ENCODE measurements around the gene NUTF2.
"Not testable (repeated sequence)": the region's sequence is repeated elsewhere in the genome, so short reads cannot be mapped to it uniquely, and the experiment has no call there.

Gene NUTF2

GRCh38 chr16:67841198-67841815 lies 5.4 kb upstream of the NUTF2 start:
- no peak for DNase-seq

- peak; percentile 87 to 93 for DNase-seq
Measured at GRCh38 chr16:67841816-67842508, 4.8 kb upstream of the NUTF2 start, which contains the start of gene THAP11. TSS of gene THAP11 (plus strand) at chr16:67842320. CDS start at chr16:67842555, 235 bp downstream.

GRCh38 chr16:67842509-67843342 lies 4.0 kb upstream of the NUTF2 start:
- DNase-seq: peak in 1 of 2 experiments; percentile 8

GRCh38 chr16:67843343-67843765 lies 3.4 kb upstream of the NUTF2 start:
- no peak for DNase-seq

- no peak for DNase-seq
Measured at GRCh38 chr16:67844497-67844896, 2.2 kb upstream of the NUTF2 start.

- peak in 1 of 2 experiments; percentile 1 for DNase-seq
Measured at GRCh38 chr16:67845291-67846062, 1.3 kb upstream of the NUTF2 start.

- no peak for DNase-seq
Measured at GRCh38 chr16:67846063-67846319, 742 bp upstream of the NUTF2 start.

- no peak for DNase-seq
Measured at GRCh38 chr16:67847064-67847861, 530 bp downstream of the NUTF2 start, which contains the start of gene CENPT. TSS of gene CENPT (minus strand) at chr16:67847693. CDS start at chr16:67833859, 13,834 bp downstream.

GRCh38 chr16:67848118-67848517 lies 1.4 kb downstream of the NUTF2 start:
- no peak for DNase-seq

GRCh38 chr16:67853670-67854069 lies 6.9 kb downstream of the NUTF2 start:
- no peak for DNase-seq

GRCh38 chr16:67855789-67856188 lies 9.1 kb downstream of the NUTF2 start:
- no peak for DNase-seq

- no peak for DNase-seq
Measured at GRCh38 chr16:67856927-67857546, 10.3 kb downstream of the NUTF2 start.

- no peak for DNase-seq
Measured at GRCh38 chr16:67857547-67858233, 11.0 kb downstream of the NUTF2 start.

GRCh38 chr16:67858500-67858899 lies 11.8 kb downstream of the NUTF2 start:
- DNase-seq: no peak

GRCh38 chr16:67860589-67861398 lies 14.1 kb downstream of the NUTF2 start:
- no peak for DNase-seq

GRCh38 chr16:67861877-67862276 lies 15.1 kb downstream of the NUTF2 start:
- DNase-seq: no peak

- DNase-seq: no peak
Measured at GRCh38 chr16:67862623-67863583, 16.2 kb downstream of the NUTF2 start.

GRCh38 chr16:67864044-67864443 lies 17.3 kb downstream of the NUTF2 start:
- DNase-seq: not testable (repeated sequence)

GRCh38 chr16:67864594-67864993 lies 17.9 kb downstream of the NUTF2 start:
- DNase-seq: no peak

Data from NCI-H446 (cell line).